BLaER1 treated with 17β-estradiol and CSF1 and Interleukin-3, amounts not matched to agents 10 nM and 100 nM (cell line): ENCODE measurements around the gene PRCP.

Source experiments
- H3K27ac ChIP-seq, 11 experiments: shearing (Covaris generic); formaldehyde crosslinking; 2 replicates each; pipeline ENCODE4 v1.8.1; 2022
- H3K27me3 ChIP-seq, 11 experiments: shearing (Covaris generic); formaldehyde crosslinking; 2 replicates each; pipeline ENCODE4 v1.8.1; 2022
- H3K36me3 ChIP-seq, 11 experiments: shearing (Covaris generic); formaldehyde crosslinking; 2 replicates each; pipeline ENCODE4 v1.8.1; 2022
- H3K4me1 ChIP-seq, 10 experiments: shearing (Covaris generic); formaldehyde crosslinking; 2 replicates each; pipeline ENCODE4 v1.8.1; 2022
- H3K4me2 ChIP-seq, 11 experiments: shearing (Covaris generic); formaldehyde crosslinking; 2 replicates each; pipeline ENCODE4 v1.8.1; 2022
- H3K4me3 ChIP-seq, 10 experiments: shearing (Covaris generic); formaldehyde crosslinking; 2 replicates each; pipeline ENCODE4 v1.8.1; 2022
- H3K9ac ChIP-seq, 11 experiments: shearing (Covaris generic); formaldehyde crosslinking; 2 replicates each; pipeline ENCODE4 v1.8.1; 2022
- H3K9me3 ChIP-seq, 11 experiments: shearing (Covaris generic); formaldehyde crosslinking; replicated peaks in 1 of 11; 2 replicates each; pipeline ENCODE4 v1.8.1; 2022
- H4K20me1 ChIP-seq, 11 experiments: shearing (Covaris generic); formaldehyde crosslinking; 2 replicates each; pipeline ENCODE4 v1.8.1; 2022
- Cebpa-rat ChIP-seq, 11 experiments: shearing (Covaris generic); IDR thresholded peaks; 2 replicates each; pipeline ENCODE4 v1.8.1; 2022

The PRCP gene

GRCh38 chr11:82811369-82811768, 88.9 kb downstream of the PRCP start:
- no peaks in the 10 kb centered on the region for H4K20me1 ChIP-seq
- H3K36me3 ChIP-seq: no peaks in the 10 kb centered on the region
- H3K27me3 ChIP-seq: no peaks in the 10 kb centered on the region
- H3K4me1 ChIP-seq: 0 out of 20 replicates have a peak, but pooled peaks cover 0 to 4% (median 0%) of the 10 kb centered on the region in 10 experiments
- H3K4me3 ChIP-seq: no peak overlapping the region
- no peaks in the 10 kb centered on the region for H3K9me3 ChIP-seq
- no peak for TF ChIP-seq Cebpa-rat (IDR thresholded peaks at IDR 0.05)
- no peak overlapping the region for H3K27ac ChIP-seq
- no peak overlapping the region for H3K9ac ChIP-seq
- no peak overlapping the region for H3K4me2 ChIP-seq

- no peak overlapping the region for H3K27ac ChIP-seq
- H3K4me2 ChIP-seq: no peak overlapping the region
- TF ChIP-seq Cebpa-rat (IDR thresholded peaks at IDR 0.05): no peak
These were observed 89.5 kb downstream of the PRCP start for GRCh38 chr11:82810738-82811137.

GRCh38 chr11:82810326-82810725, 89.9 kb downstream of the PRCP start:
- H3K4me1 ChIP-seq: 0 out of 20 replicates have a peak, but pooled peaks cover 0 to 4% (median 0%) of the 10 kb centered on the region in 10 experiments
- H3K27me3 ChIP-seq: no peaks in the 10 kb centered on the region
- 0 out of 22 replicates have a peak, but pooled peaks cover 0 to 5% (median 0%) of the 10 kb centered on the region in 11 experiments for H3K9me3 ChIP-seq
- no peak overlapping the region for H3K4me3 ChIP-seq
- H3K27ac ChIP-seq: no peak overlapping the region
- no peak overlapping the region for H3K4me2 ChIP-seq
- H4K20me1 ChIP-seq: no peaks in the 10 kb centered on the region
- no peaks in the 10 kb centered on the region for H3K36me3 ChIP-seq
- no peak for TF ChIP-seq Cebpa-rat (IDR thresholded peaks at IDR 0.05)
- no peak overlapping the region for H3K9ac ChIP-seq

More at GRCh38 chr11:82810738-82811137, 89.5 kb downstream of the PRCP start:
- Histone ChIP-seq H3K9ac (no peak overlapping the region), H3K4me1 (0 out of 20 replicates have a peak, but pooled peaks cover 0 to 4% (median 0%) of the 10 kb centered on the region in 10 experiments), H3K36me3 (no peaks in the 10 kb centered on the region), H3K4me3 (no peak overlapping the region), H3K27me3 (no peaks in the 10 kb centered on the region), H3K9me3 (0 out of 22 replicates have a peak, but pooled peaks cover 0 to 5% (median 0%) of the 10 kb centered on the region in 11 experiments), H4K20me1 (no peaks in the 10 kb centered on the region)

- no peak overlapping the region for H3K27ac ChIP-seq
- H3K9ac ChIP-seq: no peak overlapping the region
- H3K36me3 ChIP-seq: no peaks in the 10 kb centered on the region
- H4K20me1 ChIP-seq: no peaks in the 10 kb centered on the region
- TF ChIP-seq Cebpa-rat (IDR thresholded peaks at IDR 0.05): no peak
- no peak overlapping the region for H3K4me2 ChIP-seq
- H3K4me1 ChIP-seq: peaks cover 0 to 4% (median 0%) of the 10 kb centered on the region in 10 experiments; a peak in 1 of 20 replicates
- H3K27me3 ChIP-seq: no peaks in the 10 kb centered on the region
- 0 out of 22 replicates have a peak, but pooled peaks cover 0 to 5% (median 0%) of the 10 kb centered on the region in 11 experiments for H3K9me3 ChIP-seq
- H3K4me3 ChIP-seq: no peak overlapping the region
These were observed 92.6 kb downstream of the PRCP start for GRCh38 chr11:82807646-82808045.

GRCh38 chr11:82802710-82803109, 97.5 kb downstream of the PRCP start:
- no peak for TF ChIP-seq Cebpa-rat (IDR thresholded peaks at IDR 0.05)
- 0 out of 22 replicates have a peak, but pooled peaks cover 0 to 5% (median 0%) of the 10 kb centered on the region in 11 experiments for H3K9me3 ChIP-seq
- H3K27ac ChIP-seq: no peak overlapping the region
- no peak overlapping the region for H3K4me2 ChIP-seq
- no peaks in the 10 kb centered on the region for H3K36me3 ChIP-seq
- H3K4me3 ChIP-seq: no peak overlapping the region
- no peaks in the 10 kb centered on the region for H4K20me1 ChIP-seq
- no peaks in the 10 kb centered on the region for H3K27me3 ChIP-seq
- H3K4me1 ChIP-seq: peaks cover 0 to 10% (median 0%) of the 10 kb centered on the region in 10 experiments; a peak in 5 of 20 replicates
- H3K9ac ChIP-seq: no peak overlapping the region

- Histone ChIP-seq H3K27ac (peak overlapping the region in 3 of 11 experiments; percentile 9 to 21 (median 15); a peak in 4 of 22 replicates), H3K4me3 (no peak overlapping the region), H3K4me2 (peak overlapping the region in 3 of 11 experiments; percentile 27 to 80 (median 69); a peak in 6 of 22 replicates), H4K20me1 (no peaks in the 10 kb centered on the region), H3K27me3 (no peaks in the 10 kb centered on the region), H3K4me1 (peaks cover 0 to 24% (median 0%) of the 10 kb centered on the region in 10 experiments; a peak in 5 of 20 replicates), H3K36me3 (no peaks in the 10 kb centered on the region), H3K9me3 (no peaks in the 10 kb centered on the region), H3K9ac (no peak overlapping the region)
- no peak for TF ChIP-seq Cebpa-rat (IDR thresholded peaks at IDR 0.05)
These were observed 103.0 kb downstream of the PRCP start for GRCh38 chr11:82796998-82797961.

- H3K4me1 ChIP-seq: peaks cover 3 to 24% (median 9%) of the 10 kb centered on the region in 10 experiments; a peak in 9 of 20 replicates
- H3K4me2 ChIP-seq: no peak overlapping the region
- no peaks in the 10 kb centered on the region for H4K20me1 ChIP-seq
- no peak for TF ChIP-seq Cebpa-rat (IDR thresholded peaks at IDR 0.05)
- no peak overlapping the region for H3K27ac ChIP-seq
- H3K4me3 ChIP-seq: no peak overlapping the region
- H3K36me3 ChIP-seq: no peaks in the 10 kb centered on the region
- H3K27me3 ChIP-seq: no peaks in the 10 kb centered on the region
- H3K9ac ChIP-seq: no peak overlapping the region
- no peaks in the 10 kb centered on the region for H3K9me3 ChIP-seq
These were observed 105.7 kb downstream of the PRCP start for GRCh38 chr11:82794490-82794889.

- H3K9ac ChIP-seq: no peak overlapping the region
- no peaks in the 10 kb centered on the region for H3K9me3 ChIP-seq
- no peaks in the 10 kb centered on the region for H4K20me1 ChIP-seq
- no peaks in the 10 kb centered on the region for H3K27me3 ChIP-seq
- H3K4me2 ChIP-seq: no peak overlapping the region
- H3K4me1 ChIP-seq: peaks cover 3 to 21% (median 9%) of the 10 kb centered on the region in 10 experiments; a peak in 9 of 20 replicates
- no peak overlapping the region for H3K27ac ChIP-seq
- TF ChIP-seq Cebpa-rat (IDR thresholded peaks at IDR 0.05): no peak
- H3K4me3 ChIP-seq: no peak overlapping the region
- no peaks in the 10 kb centered on the region for H3K36me3 ChIP-seq
These were observed 107.2 kb downstream of the PRCP start for GRCh38 chr11:82792822-82793569.

- H4K20me1 ChIP-seq: no peaks in the 10 kb centered on the region
- H3K27ac ChIP-seq: no peak overlapping the region
- H3K4me1 ChIP-seq: peaks cover 3 to 14% (median 9%) of the 10 kb centered on the region in 10 experiments; a peak in 9 of 20 replicates
- no peak overlapping the region for H3K4me3 ChIP-seq
- no peak overlapping the region for H3K4me2 ChIP-seq
- H3K36me3 ChIP-seq: no peaks in the 10 kb centered on the region
- H3K9ac ChIP-seq: no peak overlapping the region
- TF ChIP-seq Cebpa-rat (IDR thresholded peaks at IDR 0.05): no peak
- H3K27me3 ChIP-seq: no peaks in the 10 kb centered on the region
- no peaks in the 10 kb centered on the region for H3K9me3 ChIP-seq
These were observed 107.9 kb downstream of the PRCP start for GRCh38 chr11:82792319-82792718.
